Osteocyte (in vitro differentiated cells): ENCODE data around the gene NME1. TPM values are rescaled to one million over a fixed set of nuclear protein-coding genes. Genes with fewer than 3 reads are reported as not detected.
"Not testable (repeated sequence)": the region's sequence is repeated elsewhere in the genome, so short reads cannot be mapped to it uniquely, and the experiment has no call there.

Source experiments
- DNase-seq: peaks from one replicate; pipeline ENCODE4 v3.0.0; 2021; ENCODE audit warnings: mixed read lengths; ENCODE audit not compliant: unreplicated experiment; ENCODE audit errors: extremely low spot score
- H3K27ac Mint-ChIP-seq: one replicate; pipeline ENCODE4 v1.8.0; 2021; ENCODE audit warnings: mild to moderate bottlenecking, mixed read lengths; ENCODE audit not compliant: unreplicated experiment
- H3K27me3 Mint-ChIP-seq: one replicate; pipeline ENCODE4 v1.8.0; 2021; ENCODE audit warnings: mixed read lengths; ENCODE audit not compliant: unreplicated experiment
- H3K36me3 Mint-ChIP-seq: one replicate; pipeline ENCODE4 v1.8.0; 2021; ENCODE audit warnings: mixed read lengths; ENCODE audit not compliant: unreplicated experiment
- H3K4me1 Mint-ChIP-seq: one replicate; pipeline ENCODE4 v1.8.0; 2021; ENCODE audit warnings: mixed read lengths; ENCODE audit not compliant: unreplicated experiment
- H3K4me3 Mint-ChIP-seq: one replicate; pipeline ENCODE4 v1.8.0; 2021; ENCODE audit warnings: mild to moderate bottlenecking, moderate library complexity, mixed read lengths; ENCODE audit not compliant: unreplicated experiment
- H3K9me3 Mint-ChIP-seq: one replicate; pipeline ENCODE4 v1.8.0; 2021; ENCODE audit warnings: mixed read lengths; ENCODE audit not compliant: unreplicated experiment
- CTCF ChIP-seq: fragments of 200-600 bp; sonication (generic); IDR thresholded peaks from 2 replicates; pipeline ENCODE4 v1.5.0; 2021; ENCODE audit warnings: antibody characterized with exemption, mild to moderate bottlenecking, moderate library complexity
- total RNA-seq: library from RNA; stranded (reverse); gene quantifications from 2 replicates; pipeline ENCODE4 v1.2.1, GENCODE V29; 2021

Gene NME1
- total RNA-seq, 1 donor from 2014 or later = 77.8 TPM

GRCh38 chr17:51166198-51166986 lies 13.0 kb downstream of the NME1 start, which contains the start of gene NME2:
NME2 (plus strand) TSS chr17:51166411; CDS start chr17:51166831, 420 bp downstream.
- H3K36me3 Mint-ChIP-seq = peaks cover 34% of the 10 kb centered on the region
- peak within 1 kb of the TSS; percentile 97 for H3K27ac Mint-ChIP-seq
- peak within 1 kb of the TSS; percentile 91 for H3K4me3 Mint-ChIP-seq
- no peaks in the 10 kb centered on the region for H3K27me3 Mint-ChIP-seq
- H3K4me1 Mint-ChIP-seq = peaks cover 26% of the 10 kb centered on the region
- TF ChIP-seq CTCF = no peak
- no peaks in the 10 kb centered on the region for H3K9me3 Mint-ChIP-seq
- DNase-seq = peak; percentile 94

GRCh38 chr17:51166987-51167931 lies 13.9 kb downstream of the NME1 start:
- Mint-ChIP-seq H3K4me3 (peak overlapping the region; percentile 80), H3K4me1 (peaks cover 26% of the 10 kb centered on the region), H3K36me3 (peaks cover 31% of the 10 kb centered on the region), H3K9me3 (no peaks in the 10 kb centered on the region), H3K27me3 (no peaks in the 10 kb centered on the region), H3K27ac (peak overlapping the region; percentile 69)
- TF ChIP-seq CTCF = peak; percentile 83
- DNase-seq = peak; percentile 89

GRCh38 chr17:51169340-51169739 lies 16.0 kb downstream of the NME1 start:
- no peak for DNase-seq
- Mint-ChIP-seq H3K27ac (no peak overlapping the region), H3K4me1 (peaks cover 28% of the 10 kb centered on the region), H3K36me3 (peaks cover 30% of the 10 kb centered on the region), H3K27me3 (no peaks in the 10 kb centered on the region), H3K4me3 (peak overlapping the region; percentile 17), H3K9me3 (no peaks in the 10 kb centered on the region)
- no peak for TF ChIP-seq CTCF

- DNase-seq = no peak
- peaks cover 20% of the 10 kb centered on the region for H3K4me1 Mint-ChIP-seq
- no peak overlapping the region for H3K27ac Mint-ChIP-seq
- H3K27me3 Mint-ChIP-seq = no peaks in the 10 kb centered on the region
- H3K36me3 Mint-ChIP-seq = peaks cover 32% of the 10 kb centered on the region
- no peaks in the 10 kb centered on the region for H3K9me3 Mint-ChIP-seq
- TF ChIP-seq CTCF = no peak
- no peak overlapping the region for H3K4me3 Mint-ChIP-seq
Measured at GRCh38 chr17:51170736-51171135, 17.4 kb downstream of the NME1 start.

GRCh38 chr17:51172030-51172429 lies 18.7 kb downstream of the NME1 start:
- not testable (repeated sequence) for DNase-seq, H3K27ac Mint-ChIP-seq, H3K4me3 Mint-ChIP-seq, H3K9me3 Mint-ChIP-seq, H3K27me3 Mint-ChIP-seq
- Mint-ChIP-seq H3K36me3 (peaks cover 32% of the 10 kb centered on the region), H3K4me1 (peaks cover 16% of the 10 kb centered on the region)
